A204.1 (cell line): ENCODE results near the gene KLK2.

Experiments used
- FAIRE-seq: peaks from 2 replicates; lab custom pipeline; 2012; peaks lifted over from hg19 to GRCh38; lab: Jason Lieb, UNC

Gene KLK2

GRCh38 chr19:50925734-50926133, 52.5 kb downstream of the KLK2 start:
- no peak for FAIRE-seq

DNA sequence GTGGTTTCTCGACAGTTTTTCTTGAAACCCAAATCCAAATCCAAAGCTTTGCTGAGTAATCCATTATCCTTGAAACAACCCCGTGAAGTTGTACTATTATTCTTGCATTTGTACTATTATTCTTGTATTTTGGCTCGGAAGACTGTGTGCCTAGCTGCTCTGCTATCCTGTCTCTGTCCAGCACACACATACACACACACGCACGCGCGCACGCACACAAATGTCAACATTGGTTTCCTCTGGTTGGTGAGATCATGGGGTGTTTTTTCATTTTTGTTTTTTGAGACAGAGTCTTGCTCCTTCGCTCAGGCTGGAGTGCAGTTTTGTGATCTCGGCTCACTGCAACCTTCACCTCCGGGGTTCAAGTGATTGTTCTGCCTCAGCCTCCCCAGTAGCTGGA, 52.9 kb downstream of the KLK2 start:
- FAIRE-seq: no peak

DNA sequence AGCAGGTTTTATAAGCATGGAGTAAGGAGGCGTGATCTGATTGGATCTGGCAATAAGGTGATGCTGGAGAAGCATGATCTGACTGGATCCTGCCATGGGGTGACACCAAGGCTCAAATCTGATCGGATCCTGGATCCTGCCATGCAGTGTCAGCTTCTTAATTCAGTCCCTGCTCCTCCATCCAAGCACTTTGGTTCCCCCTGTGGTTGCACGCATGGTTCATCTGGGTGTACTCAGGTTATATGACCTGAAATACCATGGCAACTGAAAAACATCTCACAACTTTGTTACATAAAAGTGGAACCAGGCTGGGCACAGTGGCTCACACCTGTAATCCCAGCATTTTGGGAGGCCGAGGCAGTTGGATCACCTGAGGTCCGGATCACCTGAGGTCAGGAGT, 55.6 kb downstream of the KLK2 start:
- no peak for FAIRE-seq
